NB4 (cell line): ENCODE results near the gene KIF6.

Experiments used
- CTCF ChIP-seq: IDR thresholded peaks from one replicate; pipeline ENCODE4 v1.5.1; 2012; ENCODE audit warnings: low read depth, low read length
- POLR2A ChIP-seq: IDR thresholded peaks from 2 replicates; pipeline ENCODE4 v1.6.1; 2011; ENCODE audit warnings: mild to moderate bottlenecking; ENCODE audit not compliant: insufficient read length; ENCODE audit errors: extremely low read depth

- TF ChIP-seq CTCF (no peak), POLR2A (no peak)
Measured at GRCh38 chr6:39430871-39431523, 294.2 kb downstream of the KIF6 start.
